Measurements from ENCODE around the gene ZNF587.

Gene ZNF587

GRCh38 chr19:57900311-57900710, 50.7 kb downstream of the ZNF587 start:
- POLR2A ChIA-PET, result interaction anchor here (0.6 kb wide), 1 partner anchor 33 kb away, joined by 3 read pairs; no protein-coding TSS in a partner anchor
- Histone ChIP-seq H3K9me3 (ENCODE audit: control extremely low read depth in 1 of 5, control insufficient read depth in 4 of 5, insufficient read depth in 2 of 5, low read depth in 1 of 5, low read length in 4 of 5) (no peaks in the 10 kb centered on the region), H3K27ac (ENCODE audit: insufficient read depth in 1 of 2, low read depth in 1 of 2, low read length in 2 of 2, poor library complexity in 1 of 2, severe bottlenecking in 2 of 2) (no peak overlapping the region), H3K27me3 (replicated peaks in 2 of 5; ENCODE audit: control insufficient read depth in 4 of 5, insufficient read depth in 5 of 5, low read length in 4 of 5) (no peaks in the 10 kb centered on the region), H3K36me3 (ENCODE audit: control insufficient read depth in 4 of 4, insufficient read depth in 4 of 4, low read length in 3 of 4) (peaks cover 0 to 3% (median 0%) of the 10 kb centered on the region in 4 experiments), H3K4me3 (ENCODE audit: control insufficient read depth in 1 of 7, extremely low read depth in 1 of 7, insufficient read depth in 4 of 7, low read depth in 2 of 7, low read length in 6 of 7) (no peak overlapping the region), H3K4me1 (ENCODE audit: control extremely low read depth in 1 of 4, control insufficient read depth in 4 of 4, insufficient read depth in 4 of 4, low read length in 3 of 4) (peaks cover 0 to 2% (median 0%) of the 10 kb centered on the region in 4 experiments)
- CTCF ChIA-PET, result no interaction called here
- 95% methylated on average over 5 of the region's 5 CpGs for WGBS (ENCODE audit: insufficient coverage)
- no peak for DNase-seq

- Histone ChIP-seq H3K9me3 (ENCODE audit: control extremely low read depth in 1 of 5, control insufficient read depth in 4 of 5, insufficient read depth in 2 of 5, low read depth in 1 of 5, low read length in 4 of 5) (peaks cover 0 to 1% (median 0%) of the 10 kb centered on the region in 5 experiments), H3K4me1 (ENCODE audit: control extremely low read depth in 1 of 4, control insufficient read depth in 4 of 4, insufficient read depth in 4 of 4, low read length in 3 of 4) (peaks cover 0 to 2% (median 0%) of the 10 kb centered on the region in 4 experiments), H3K36me3 (ENCODE audit: control insufficient read depth in 4 of 4, insufficient read depth in 4 of 4, low read length in 3 of 4) (peaks cover 2 to 17% (median 6%) of the 10 kb centered on the region in 4 experiments), H3K27ac (ENCODE audit: insufficient read depth in 1 of 2, low read depth in 1 of 2, low read length in 2 of 2, poor library complexity in 1 of 2, severe bottlenecking in 2 of 2) (no peak overlapping the region), H3K27me3 (replicated peaks in 2 of 5; ENCODE audit: control insufficient read depth in 4 of 5, insufficient read depth in 5 of 5, low read length in 4 of 5) (no peaks in the 10 kb centered on the region), H3K4me3 (ENCODE audit: control insufficient read depth in 1 of 7, extremely low read depth in 1 of 7, insufficient read depth in 4 of 7, low read depth in 2 of 7, low read length in 6 of 7) (no peak overlapping the region)
- DNase-seq, result no peak
- POLR2A ChIA-PET, result no interaction called here
- 72% methylated on average over 5 of the region's 7 CpGs for WGBS (ENCODE audit: insufficient coverage)
- CTCF ChIA-PET, result interaction anchor here (1.0 to 1.3 kb wide), 2 partner anchors 11 to 496 kb away, joined by 3 read pairs; no protein-coding TSS in a partner anchor
Observed at GRCh38 chr19:57903618-57904184, 54.0 kb downstream of the ZNF587 start.

GRCh38 chr19:57905258-57905657, 55.6 kb downstream of the ZNF587 start:
- WGBS (ENCODE audit: insufficient coverage), result 100% methylated on average over 2 of the region's 6 CpGs
- CTCF ChIA-PET, result no interaction called here
- H3K36me3 ChIP-seq (ENCODE audit: control insufficient read depth in 4 of 4, insufficient read depth in 4 of 4, low read length in 3 of 4), result peaks cover 2 to 22% (median 10%) of the 10 kb centered on the region in 4 experiments

GRCh38 chr19:57907394-57907793, 57.7 kb downstream of the ZNF587 start:
- Histone ChIP-seq H3K27ac (ENCODE audit: insufficient read depth in 1 of 2, low read depth in 1 of 2, low read length in 2 of 2, poor library complexity in 1 of 2, severe bottlenecking in 2 of 2) (no peak overlapping the region), H3K4me1 (ENCODE audit: control extremely low read depth in 1 of 4, control insufficient read depth in 4 of 4, insufficient read depth in 4 of 4, low read length in 3 of 4) (peaks cover 0 to 2% (median 0%) of the 10 kb centered on the region in 4 experiments), H3K27me3 (replicated peaks in 2 of 5; ENCODE audit: control insufficient read depth in 4 of 5, insufficient read depth in 5 of 5, low read length in 4 of 5) (no peaks in the 10 kb centered on the region), H3K4me3 (ENCODE audit: control insufficient read depth in 1 of 7, extremely low read depth in 1 of 7, insufficient read depth in 4 of 7, low read depth in 2 of 7, low read length in 6 of 7) (no peak overlapping the region), H3K9me3 (ENCODE audit: control extremely low read depth in 1 of 5, control insufficient read depth in 4 of 5, insufficient read depth in 2 of 5, low read depth in 1 of 5, low read length in 4 of 5) (peaks cover 0 to 3% (median 0%) of the 10 kb centered on the region in 5 experiments), H3K36me3 (ENCODE audit: control insufficient read depth in 4 of 4, insufficient read depth in 4 of 4, low read length in 3 of 4) (peaks cover 4 to 33% (median 24%) of the 10 kb centered on the region in 4 experiments)
- ChIA-PET CTCF (interaction anchor here (1.1 kb wide), 1 partner anchor 9 kb away, joined by 3 read pairs; no protein-coding TSS in a partner anchor), POLR2A (interaction anchor here (0.7 kb wide), 1 partner anchor 10 kb away, joined by 3 read pairs; the partner anchor contains the start of gene ZNF417)
- no peak for DNase-seq
- WGBS (ENCODE audit: insufficient coverage), result 93% methylated on average over 3 of the region's 3 CpGs

More at GRCh38 chr19:57905258-57905657, 55.6 kb downstream of the ZNF587 start:
- Histone ChIP-seq H3K4me3 (ENCODE audit: control insufficient read depth in 1 of 7, extremely low read depth in 1 of 7, insufficient read depth in 4 of 7, low read depth in 2 of 7, low read length in 6 of 7) (no peak overlapping the region), H3K27me3 (replicated peaks in 2 of 5; ENCODE audit: control insufficient read depth in 4 of 5, insufficient read depth in 5 of 5, low read length in 4 of 5) (no peaks in the 10 kb centered on the region), H3K4me1 (ENCODE audit: control extremely low read depth in 1 of 4, control insufficient read depth in 4 of 4, insufficient read depth in 4 of 4, low read length in 3 of 4) (peaks cover 0 to 2% (median 0%) of the 10 kb centered on the region in 4 experiments), H3K9me3 (ENCODE audit: control extremely low read depth in 1 of 5, control insufficient read depth in 4 of 5, insufficient read depth in 2 of 5, low read depth in 1 of 5, low read length in 4 of 5) (peaks cover 0 to 3% (median 0%) of the 10 kb centered on the region in 5 experiments), H3K27ac (ENCODE audit: insufficient read depth in 1 of 2, low read depth in 1 of 2, low read length in 2 of 2, poor library complexity in 1 of 2, severe bottlenecking in 2 of 2) (no peak overlapping the region)
- POLR2A ChIA-PET, result interaction anchor here (0.6 kb wide), 1 partner anchor 268 kb away, joined by 3 read pairs; no protein-coding TSS in a partner anchor
- no peak for DNase-seq

GRCh38 chr19:57914531-57914930, 64.9 kb downstream of the ZNF587 start:
- H3K4me3 ChIP-seq (ENCODE audit: control insufficient read depth in 1 of 7, extremely low read depth in 1 of 7, insufficient read depth in 4 of 7, low read depth in 2 of 7, low read length in 6 of 7), result no peak overlapping the region
- H3K9me3 ChIP-seq (ENCODE audit: control extremely low read depth in 1 of 5, control insufficient read depth in 4 of 5, insufficient read depth in 2 of 5, low read depth in 1 of 5, low read length in 4 of 5), result peaks cover 0 to 3% (median 0%) of the 10 kb centered on the region in 5 experiments
- no peak for DNase-seq
- 100% methylated on average over 2 of the region's 3 CpGs for WGBS (ENCODE audit: insufficient coverage)
- no peaks in the 10 kb centered on the region for H3K27me3 ChIP-seq (replicated peaks in 2 of 5; ENCODE audit: control insufficient read depth in 4 of 5, insufficient read depth in 5 of 5, low read length in 4 of 5)
- H3K27ac ChIP-seq (ENCODE audit: insufficient read depth in 1 of 2, low read depth in 1 of 2, low read length in 2 of 2, poor library complexity in 1 of 2, severe bottlenecking in 2 of 2), result no peak overlapping the region
- CTCF ChIA-PET, result interaction anchor here (1.0 to 1.1 kb wide), 2 partner anchors 11 to 31 kb away, joined by 3 read pairs; no protein-coding TSS in a partner anchor
- peaks cover 4 to 28% (median 18%) of the 10 kb centered on the region in 4 experiments for H3K36me3 ChIP-seq (ENCODE audit: control insufficient read depth in 4 of 4, insufficient read depth in 4 of 4, low read length in 3 of 4)
- peaks cover 0 to 13% (median 8%) of the 10 kb centered on the region in 4 experiments for H3K4me1 ChIP-seq (ENCODE audit: control extremely low read depth in 1 of 4, control insufficient read depth in 4 of 4, insufficient read depth in 4 of 4, low read length in 3 of 4)
- POLR2A ChIA-PET, result interaction anchor here (0.6 kb wide), 2 partner anchors 212 to 278 kb away, joined by 3 read pairs; no protein-coding TSS in a partner anchor

Data from common myeloid progenitor, CD34-positive (primary cell).